Measurements from ENCODE around the gene TAGLN. TPM values are rescaled to one million over a fixed set of nuclear protein-coding genes. Genes with fewer than 3 reads are reported as not detected.

The TAGLN gene
- total and polyA plus RNA-seq, 2 of the 8 experiments (the other 6 are each of a cell fraction or from before 2014, with no cell fraction given): 140 to 300 TPM

GRCh38 chr11:117185736-117186430 is 13.3 kb upstream of the TAGLN start:
- no peak for TF ChIP-seq ATF3 (IDR thresholded peaks at IDR 0.05; ENCODE audit: insufficient read depth, low read depth, low read length)
- TF ChIP-seq CTCF (IDR thresholded peaks at IDR 0.05; ENCODE audit: control extremely low read depth in 1 of 3, insufficient read depth in 1 of 3, low read depth in 1 of 3, low read length in 3 of 3): no peak
- no peak for TF ChIP-seq TCF12 (IDR thresholded peaks at IDR 0.05; ENCODE audit: low read depth, low read length)
- no peak for TF ChIP-seq EP300 (IDR thresholded peaks at IDR 0.05; ENCODE audit: borderline replicate concordance in 1 of 2, low read depth in 2 of 2, low read length in 2 of 2)
- no peak for TF ChIP-seq HDAC2 (IDR thresholded peaks at IDR 0.05; ENCODE audit: borderline replicate concordance in 1 of 2, low read depth in 2 of 2, low read length in 2 of 2)
- H2AFZ ChIP-seq (ENCODE audit: low read length): no peak overlapping the region
- no peak overlapping the region for H3K18ac ChIP-seq (ENCODE audit: extremely low read depth, low read length)
- no peak overlapping the region for H3K27ac ChIP-seq (ENCODE audit: low read depth, low read length)
- no peak overlapping the region for H2BK12ac ChIP-seq (ENCODE audit: low read depth, low read length)
- H3K4me1 ChIP-seq (replicated peaks in 1 of 4; ENCODE audit: control insufficient read depth in 3 of 4, insufficient read depth in 4 of 4, low read length in 3 of 4): peaks cover under 1 to 3% (median 2%) of the 10 kb centered on the region in 4 experiments; a peak in 6 of 7 replicates
- no peak overlapping the region for H3K23ac ChIP-seq (ENCODE audit: insufficient read length)
- no peak overlapping the region for H3K4ac ChIP-seq (replicated peaks; ENCODE audit: insufficient read length, low read depth, low read length)
- H3K79me2 ChIP-seq (ENCODE audit: control insufficient read depth in 1 of 2, insufficient read depth in 2 of 2, low read length in 2 of 2): no peaks in the 10 kb centered on the region
- DNase-seq (ENCODE audit: low read depth in 1 of 2, low spot score in 2 of 2) (no peak), FAIRE-seq (no peak)
- H3K14ac ChIP-seq (ENCODE audit: insufficient read length): no peak overlapping the region
- H4K20me1 ChIP-seq (replicated peaks in 1 of 2; ENCODE audit: control insufficient read depth in 1 of 2, insufficient read depth in 2 of 2, low read length in 2 of 2): peaks cover 0 to 6% of the 10 kb centered on the region in 2 experiments
- H3K36me3 ChIP-seq (ENCODE audit: control insufficient read depth in 2 of 4, insufficient read depth in 4 of 4, low read length in 3 of 4): peaks cover 0 to 10% (median 3%) of the 10 kb centered on the region in 4 experiments; a peak in 3 of 8 replicates
- H3K9me3 ChIP-seq (ENCODE audit: insufficient read depth in 2 of 2, low read depth in 1 of 2, low read length in 1 of 2): no peaks in the 10 kb centered on the region
- no peak overlapping the region for H4K91ac ChIP-seq (replicated peaks; ENCODE audit: insufficient read length, low read length)
- H3K23me2 ChIP-seq (ENCODE audit: low read depth, low read length): no peaks in the 10 kb centered on the region
- CTCF ChIA-PET (ENCODE audit: partially characterized antibody): interaction anchor here (13.4 to 14.0 kb wide), 2 partner anchors 13 to 38 kb away, joined by 249 to 359 read pairs; partner anchors contain the start of genes PCSK7, RNF214 and TAGLN
- H4K5ac ChIP-seq (ENCODE audit: insufficient read length, low read depth, low read length): no peak overlapping the region
- H3K4me2 ChIP-seq (ENCODE audit: insufficient read depth in 1 of 2, low read depth in 2 of 2, low read length in 2 of 2): no peak overlapping the region
- H4K8ac ChIP-seq (ENCODE audit: extremely low read depth, insufficient read depth, low read length): no peak overlapping the region
- no peak overlapping the region for H2BK15ac ChIP-seq (ENCODE audit: low read length)
- no peaks in the 10 kb centered on the region for H3K27me3 ChIP-seq (replicated peaks in 1 of 4; ENCODE audit: control insufficient read depth in 3 of 4, extremely low read depth in 1 of 4, insufficient read depth in 3 of 4, low read length in 3 of 4)
- POLR2A ChIA-PET (ENCODE audit: partially characterized antibody): interaction anchor here (0.7 to 12.6 kb wide), 3 partner anchors 16 to 43 kb away, joined by 3 to 153 read pairs (median 4); partner anchors contain the start of gene TAGLN
- no peaks in the 10 kb centered on the region for H3K79me1 ChIP-seq (ENCODE audit: low read depth, low read length)
- no peak overlapping the region for H2AK5ac ChIP-seq (ENCODE audit: low read depth, low read length)
- no peak overlapping the region for H3K9ac ChIP-seq (replicated peaks in 1 of 4; ENCODE audit: extremely low read depth in 1 of 4, low read depth in 3 of 4, low read length in 3 of 4)
- H2BK5ac ChIP-seq (ENCODE audit: low read depth, low read length): no peak overlapping the region
- H2BK20ac ChIP-seq (ENCODE audit: low read length): no peak overlapping the region
- 88% methylated on average over 4 of the region's 5 CpGs; no CpG with 5 or more reads in 1 of the 2 experiments for WGBS, 2 experiments (ENCODE audit: extremely low coverage in 1 of 2, insufficient coverage in 1 of 2, insufficient read length in 1 of 2, insufficient replicate concordance in 2 of 2, low coverage in 1 of 2, low lambda C conversion rate in 2 of 2, missing lambda C conversion rate in 1 of 2)
- H3K56ac ChIP-seq (replicated peaks; ENCODE audit: insufficient read length, low read depth, low read length): no peak overlapping the region
- no peak overlapping the region for H2BK120ac ChIP-seq (replicated peaks; ENCODE audit: low read depth, low read length)
- no peak overlapping the region for H3K4me3 ChIP-seq (ENCODE audit: extremely low read depth in 1 of 4, insufficient read depth in 2 of 4, low read depth in 3 of 4, low read length in 4 of 4)
